Measurements from ENCODE around the gene CHGA.

DNA sequence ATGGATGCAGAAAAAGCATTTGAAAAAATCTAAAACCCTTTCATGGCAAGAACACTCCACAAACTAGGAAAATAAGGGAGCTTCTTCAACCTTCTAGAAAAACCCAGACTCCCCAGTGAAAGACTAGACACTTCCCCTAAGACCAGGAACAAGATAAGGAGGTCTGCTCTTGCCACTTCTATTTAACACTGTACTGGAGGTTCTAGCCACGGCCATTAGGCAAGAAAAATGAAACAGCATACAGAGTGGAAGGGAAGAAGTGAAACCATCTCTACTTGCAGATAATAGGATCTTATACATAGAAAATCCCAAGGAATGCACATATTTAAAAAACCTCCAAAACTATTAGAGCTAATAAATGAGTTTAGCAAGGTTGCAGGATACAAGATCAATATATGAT, 42.3 kb downstream of the CHGA start:
- TF ChIP-seq PPARA (CRISPR knock-in tag; IDR thresholded peaks at IDR 0.05; ENCODE audit: borderline replicate concordance) (no peak), TCF4 (CRISPR knock-in tag; IDR thresholded peaks at IDR 0.05; ENCODE audit: borderline replicate concordance) (no peak)
- TF ChIP-seq, protein P1, sequence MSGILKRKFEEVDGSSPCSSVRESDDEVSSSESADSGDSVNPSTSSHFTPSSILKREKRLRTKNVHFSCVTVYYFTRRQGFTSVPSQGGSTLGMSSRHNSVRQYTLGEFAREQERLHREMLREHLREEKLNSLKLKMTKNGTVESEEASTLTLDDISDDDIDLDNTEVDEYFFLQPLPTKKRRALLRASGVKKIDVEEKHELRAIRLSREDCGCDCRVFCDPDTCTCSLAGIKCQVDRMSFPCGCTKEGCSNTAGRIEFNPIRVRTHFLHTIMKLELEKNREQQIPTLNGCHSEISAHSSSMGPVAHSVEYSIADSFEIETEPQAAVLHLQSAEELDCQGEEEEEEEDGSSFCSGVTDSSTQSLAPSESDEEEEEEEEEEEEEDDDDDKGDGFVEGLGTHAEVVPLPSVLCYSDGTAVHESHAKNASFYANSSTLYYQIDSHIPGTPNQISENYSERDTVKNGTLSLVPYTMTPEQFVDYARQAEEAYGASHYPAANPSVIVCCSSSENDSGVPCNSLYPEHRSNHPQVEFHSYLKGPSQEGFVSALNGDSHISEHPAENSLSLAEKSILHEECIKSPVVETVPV (CRISPR knock-in tag; IDR thresholded peaks at IDR 0.05): no peak
